Lung (tissue), 12 donors: ENCODE results near the gene PRPF8. TPM values are rescaled to one million over a fixed set of nuclear protein-coding genes. Genes with fewer than 3 reads are reported as not detected.

Experiments
- ATAC-seq: fragments of 200-7000 bp; cut with Tn5 transposase; one replicate; pipeline ENCODE4 v1.9.1; 2020; ENCODE audit warnings: moderate number of reproducible peaks; ENCODE audit not compliant: insufficient read depth, low FRiP score
- DNase-seq, 3 donors: peaks; one replicate each; pipeline ENCODE4 v3.0.0-alpha.2; 2013 to 2017
- H3K27ac ChIP-seq, 2 donors: one replicate each; pipeline ENCODE4 v1.5.1; 2013; ENCODE audit warnings: mild to moderate bottlenecking in 2 of 2, moderate library complexity in 2 of 2, control low read depth in 1 of 2, inconsistent platforms in 1 of 2, low read depth in 1 of 2, low read length in 1 of 2
- H3K27me3 ChIP-seq, 3 donors: one replicate each; pipeline ENCODE4 v1.5.1; 2013; ENCODE audit warnings: low read length in 2 of 3; ENCODE audit not compliant: control insufficient read depth in 3 of 3, insufficient read depth in 3 of 3
- H3K36me3 ChIP-seq, 4 donors: one replicate each; pipeline ENCODE4 v1.5.1; 2013; ENCODE audit warnings: low read length in 4 of 4, mild to moderate bottlenecking in 1 of 4, moderate library complexity in 1 of 4; ENCODE audit not compliant: control insufficient read depth in 4 of 4, insufficient read depth in 4 of 4
- H3K4me1 ChIP-seq, 5 donors: one replicate each; pipeline ENCODE4 v1.5.1; 2013; ENCODE audit warnings: low read length in 5 of 5, mild to moderate bottlenecking in 2 of 5, moderate library complexity in 1 of 5; ENCODE audit not compliant: control insufficient read depth in 5 of 5, insufficient read depth in 5 of 5
- H3K4me3 ChIP-seq: one replicate; pipeline ENCODE4 v1.5.1; 2013; ENCODE audit warnings: mild to moderate bottlenecking, control low read depth, moderate library complexity
- H3K9ac ChIP-seq, 2 donors: one replicate each; pipeline ENCODE4 v1.5.1; 2013; ENCODE audit warnings: low read length in 2 of 2, control low read depth in 1 of 2; ENCODE audit not compliant: insufficient read depth in 1 of 2
- H3K9me3 ChIP-seq, 4 donors: one replicate each; pipeline ENCODE4 v1.5.1; 2013; ENCODE audit warnings: low read length in 3 of 4, mild to moderate bottlenecking in 1 of 4, moderate library complexity in 1 of 4; ENCODE audit not compliant: control insufficient read depth in 4 of 4, insufficient read depth in 3 of 4
- WGBS, 2 donors: extraction: QIAGEN DNeasy Blood & Tissue Kit; methylation state at CpG; one replicate each; pipeline ENCODE4 v1.1.7; 2013; 5-methylcytosine and 5-hydroxymethylcytosine counted together
- polyA plus RNA-seq, 2 donors: library from polyadenylated mRNA; stranded (reverse); fragments of 200-250 nt; gene quantifications; one replicate each; pipeline ENCODE4 v1.2.1, GENCODE V29; 2013
- total RNA-seq, 2 donors: library from RNA; depleted of rRNA in 1 of 2; stranded (reverse); fragments of >200 nt in 1 of 2; gene quantifications; one replicate each; pipeline ENCODE4 v1.2.1, GENCODE V29; 2014 to 2021
- TF ChIP-seq, protein P1 (sequence below): IDR thresholded peaks from 2 replicates; pipeline ENCODE4 v1.5.1; 2012; ENCODE audit warnings: mild to moderate bottlenecking; ENCODE audit errors: control extremely low read depth, extremely low read depth
- donor health status: control.
- donor health status: control.
- donor health status: Bipolar disorder and iron deficiency.
- donor health status: healthy.
- donor health status: DM: yes; HTN: yes; CAD: no.

Gene PRPF8
- total and polyA plus RNA-seq, 4 donors, result 97.2 to 277 (median 161) TPM

DNA sequence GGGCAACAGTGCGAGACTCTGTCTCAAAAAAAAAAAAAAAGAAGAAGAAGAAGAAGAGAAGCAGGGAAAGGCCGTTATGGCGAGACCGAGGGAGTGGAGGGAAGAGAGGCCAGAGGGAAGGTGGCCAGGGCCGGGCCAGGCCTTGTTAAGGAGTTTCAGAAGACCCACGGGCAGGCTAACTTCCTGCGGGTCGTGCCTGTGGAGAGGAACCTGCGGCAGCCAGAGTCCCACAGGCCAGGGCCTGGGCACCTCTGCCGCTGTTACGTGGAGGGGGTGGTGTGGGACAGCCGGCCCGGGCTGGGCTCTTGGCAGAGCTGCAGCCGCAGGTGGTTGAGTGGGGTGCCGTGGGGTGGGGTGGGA, 45.3 kb upstream of the PRPF8 start:
- ATAC-seq (no peak), DNase-seq (no peak)
- H3K4me1 ChIP-seq, result peaks cover 0 to 20% (median 0%) of the 10 kb centered on the region in 5 donors
- TF ChIP-seq, protein P1, sequence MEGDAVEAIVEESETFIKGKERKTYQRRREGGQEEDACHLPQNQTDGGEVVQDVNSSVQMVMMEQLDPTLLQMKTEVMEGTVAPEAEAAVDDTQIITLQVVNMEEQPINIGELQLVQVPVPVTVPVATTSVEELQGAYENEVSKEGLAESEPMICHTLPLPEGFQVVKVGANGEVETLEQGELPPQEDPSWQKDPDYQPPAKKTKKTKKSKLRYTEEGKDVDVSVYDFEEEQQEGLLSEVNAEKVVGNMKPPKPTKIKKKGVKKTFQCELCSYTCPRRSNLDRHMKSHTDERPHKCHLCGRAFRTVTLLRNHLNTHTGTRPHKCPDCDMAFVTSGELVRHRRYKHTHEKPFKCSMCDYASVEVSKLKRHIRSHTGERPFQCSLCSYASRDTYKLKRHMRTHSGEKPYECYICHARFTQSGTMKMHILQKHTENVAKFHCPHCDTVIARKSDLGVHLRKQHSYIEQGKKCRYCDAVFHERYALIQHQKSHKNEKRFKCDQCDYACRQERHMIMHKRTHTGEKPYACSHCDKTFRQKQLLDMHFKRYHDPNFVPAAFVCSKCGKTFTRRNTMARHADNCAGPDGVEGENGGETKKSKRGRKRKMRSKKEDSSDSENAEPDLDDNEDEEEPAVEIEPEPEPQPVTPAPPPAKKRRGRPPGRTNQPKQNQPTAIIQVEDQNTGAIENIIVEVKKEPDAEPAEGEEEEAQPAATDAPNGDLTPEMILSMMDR, result no peak
- no peak overlapping the region for H3K4me3 ChIP-seq
- H3K9ac ChIP-seq, result no peak overlapping the region
- no peaks in the 10 kb centered on the region for H3K9me3 ChIP-seq
- H3K27ac ChIP-seq, result peak overlapping the region in 1 of 2 donors; percentile 74
- H3K27me3 ChIP-seq, result no peaks in the 10 kb centered on the region
- peaks cover 0 to 61% (median 5%) of the 10 kb centered on the region in 4 donors for H3K36me3 ChIP-seq
- WGBS, 2 donors, result 50 to 65% methylated on average over 14 to 15 of the region's 15 CpGs

DNA sequence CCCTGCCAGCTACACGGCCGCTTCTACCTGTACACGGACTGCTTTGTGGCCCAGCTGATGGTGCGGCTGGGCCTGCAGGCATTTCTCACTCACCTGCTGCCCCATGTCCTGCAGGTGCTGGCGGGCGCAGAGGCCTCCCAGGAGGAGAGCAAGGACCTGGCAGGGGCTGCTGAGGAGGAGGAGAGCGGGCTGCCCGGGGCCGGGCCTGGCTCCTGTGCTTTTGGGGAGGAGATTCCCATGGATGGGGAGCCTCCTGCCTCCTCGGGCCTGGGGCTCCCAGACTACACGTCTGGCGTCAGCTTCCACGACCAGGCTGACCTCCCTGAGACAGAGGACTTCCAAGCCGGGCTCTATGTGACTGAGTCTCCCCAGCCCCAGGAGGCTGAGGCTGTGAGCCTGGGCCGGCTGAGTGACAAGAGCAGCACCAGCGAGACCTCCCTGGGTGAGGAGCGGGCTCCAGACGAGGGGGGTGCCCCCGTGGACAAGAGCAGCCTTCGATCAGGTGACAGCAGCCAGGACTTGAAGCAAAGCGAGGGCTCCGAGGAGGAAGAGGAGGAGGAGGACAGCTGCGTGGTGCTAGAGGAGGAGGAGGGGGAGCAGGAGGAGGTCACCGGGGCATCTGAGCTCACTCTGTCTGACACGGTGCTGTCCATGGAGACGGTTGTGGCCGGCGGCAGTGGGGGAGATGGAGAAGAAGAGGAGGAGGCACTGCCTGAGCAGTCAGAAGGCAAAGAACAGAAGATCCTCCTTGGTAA, 43.4 kb upstream of the PRPF8 start:
- peaks cover 0 to 24% (median 0%) of the 10 kb centered on the region in 5 donors for H3K4me1 ChIP-seq
- H3K27ac ChIP-seq, result no peak overlapping the region
- H3K36me3 ChIP-seq, result peaks cover 0 to 46% (median under 1%) of the 10 kb centered on the region in 4 donors
- WGBS, 2 donors, result 91 to 93% methylated on average over 28 of the region's 28 CpGs
- no peak for ATAC-seq
- DNase-seq, result no peak
- no peaks in the 10 kb centered on the region for H3K27me3 ChIP-seq
- H3K4me3 ChIP-seq, result no peak overlapping the region
- TF ChIP-seq, protein P1, result no peak
- H3K9me3 ChIP-seq, result no peaks in the 10 kb centered on the region
- H3K9ac ChIP-seq, result no peak overlapping the region

DNA sequence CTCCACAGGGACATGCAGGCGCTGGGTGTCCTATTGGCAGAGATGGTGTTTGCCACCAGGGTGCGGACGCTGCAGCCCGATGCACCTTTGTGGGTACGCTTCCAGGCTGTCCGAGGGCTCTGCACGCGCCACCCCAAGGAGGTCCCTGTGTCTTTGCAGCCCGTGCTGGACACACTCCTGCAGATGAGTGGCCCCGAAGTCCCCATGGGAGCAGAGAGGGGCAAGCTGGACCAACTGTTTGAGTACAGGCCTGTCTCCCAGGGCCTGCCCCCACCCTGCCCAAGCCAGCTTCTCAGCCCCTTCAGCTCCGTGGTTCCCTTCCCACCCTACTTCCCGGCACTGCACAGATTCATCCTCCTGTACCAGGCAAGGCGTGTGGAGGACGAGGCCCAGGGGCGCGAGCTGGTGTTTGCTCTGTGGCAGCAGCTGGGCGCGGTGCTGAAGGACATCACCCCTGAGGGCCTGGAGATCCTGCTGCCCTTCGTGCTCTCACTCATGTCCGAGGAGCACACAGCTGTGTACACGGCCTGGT, 42.7 kb upstream of the PRPF8 start:
- WGBS, 2 donors, result 90 to 98% methylated on average over 21 of the region's 21 CpGs
- Histone ChIP-seq H3K27me3 (no peaks in the 10 kb centered on the region), H3K36me3 (peaks cover 0 to 40% (median 0%) of the 10 kb centered on the region in 4 donors), H3K27ac (no peak overlapping the region), H3K9me3 (no peaks in the 10 kb centered on the region), H3K4me1 (peaks cover 0 to 24% (median 0%) of the 10 kb centered on the region in 5 donors), H3K4me3 (no peak overlapping the region), H3K9ac (no peak overlapping the region)
- ATAC-seq (no peak), DNase-seq (no peak)
- TF ChIP-seq, protein P1, result no peak
